ENCODE data around the gene HDDC3.

Gene HDDC3

GRCh38 chr15:90953947-90954711, 21.8 kb upstream of the HDDC3 start:
- peak overlapping the region; percentile 68 for H3K4me3 ChIP-seq (ENCODE audit: low read depth, low read length)
- TF ChIP-seq CTCF (IDR thresholded peaks at IDR 0.05; ENCODE audit: control insufficient read depth, extremely low read depth, insufficient read depth), result no peak
- DNase-seq (ENCODE audit: low read depth), result no peak

GRCh38 chr15:90952901-90953677, 20.7 kb upstream of the HDDC3 start:
- TF ChIP-seq CTCF (IDR thresholded peaks at IDR 0.05; ENCODE audit: control insufficient read depth, extremely low read depth, insufficient read depth), result no peak
- H3K4me3 ChIP-seq (ENCODE audit: low read depth, low read length), result no peak overlapping the region
- DNase-seq (ENCODE audit: low read depth), result no peak

- no peak overlapping the region for H3K4me3 ChIP-seq (ENCODE audit: low read depth, low read length)
- DNase-seq (ENCODE audit: low read depth), result no peak
- TF ChIP-seq CTCF (IDR thresholded peaks at IDR 0.05; ENCODE audit: control insufficient read depth, extremely low read depth, insufficient read depth), result no peak
Measured at GRCh38 chr15:90950676-90951075, 18.3 kb upstream of the HDDC3 start.

- no peak overlapping the region for H3K4me3 ChIP-seq (ENCODE audit: low read depth, low read length)
- no peak for TF ChIP-seq CTCF (IDR thresholded peaks at IDR 0.05; ENCODE audit: control insufficient read depth, extremely low read depth, insufficient read depth)
- DNase-seq (ENCODE audit: low read depth), result no peak
Measured at GRCh38 chr15:90949979-90950675, 17.8 kb upstream of the HDDC3 start.

- no peak overlapping the region for H3K4me3 ChIP-seq (ENCODE audit: low read depth, low read length)
- TF ChIP-seq CTCF (IDR thresholded peaks at IDR 0.05; ENCODE audit: control insufficient read depth, extremely low read depth, insufficient read depth), result no peak
- DNase-seq (ENCODE audit: low read depth), result no peak
Measured at GRCh38 chr15:90948506-90948905, 16.2 kb upstream of the HDDC3 start.

- TF ChIP-seq CTCF (IDR thresholded peaks at IDR 0.05; ENCODE audit: control insufficient read depth, extremely low read depth, insufficient read depth), result no peak
- no peak overlapping the region for H3K4me3 ChIP-seq (ENCODE audit: low read depth, low read length)
- DNase-seq (ENCODE audit: low read depth), result no peak
Measured at GRCh38 chr15:90947577-90948357, 15.4 kb upstream of the HDDC3 start.

Measured in LNCaP clone FGC (cell line).